ENCODE data around the gene DHRSX.

GRCh38 chrX:2345562-2345961 is 155.2 kb downstream of the DHRSX start:
- TF ChIP-seq CTCF (IDR thresholded peaks at IDR 0.05; ENCODE audit: poor library complexity) = no peak
- no peak for TF ChIP-seq EZH2phosphoT487 (IDR thresholded peaks at IDR 0.05; ENCODE audit: low read depth, severe bottlenecking, unreplicated experiment)
